ENCODE data around the gene GIT2. TPM values are rescaled to one million over a fixed set of nuclear protein-coding genes. Genes with fewer than 3 reads are reported as not detected.

The GIT2 gene
- total RNA-seq, 1 donor from 2014 or later: 89.1 TPM

DNA sequence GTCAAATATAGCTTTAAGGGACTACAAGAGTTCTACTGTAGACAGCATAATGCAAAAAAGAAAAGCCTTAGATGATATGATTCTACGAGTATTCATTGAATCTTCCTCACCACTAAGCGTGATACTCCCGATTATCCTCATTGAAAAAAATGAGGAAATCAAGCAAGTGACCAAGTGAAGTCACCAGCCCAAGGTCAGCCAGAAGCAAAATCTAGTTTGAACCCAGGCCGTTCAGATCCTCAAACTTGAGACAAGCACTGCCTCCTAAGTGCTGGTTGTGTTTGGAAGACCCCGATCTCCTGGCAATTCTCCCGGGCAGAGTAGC lies 845 bp downstream of the GIT2 start:
- Mint-ChIP-seq H3K9me3 (ENCODE audit: unreplicated experiment) (no peaks in the 10 kb centered on the region), H3K4me3 (ENCODE audit: unreplicated experiment) (peak overlapping the region; percentile 97), H3K36me3 (ENCODE audit: low read depth, unreplicated experiment) (peaks cover 25% of the 10 kb centered on the region), H3K27me3 (ENCODE audit: unreplicated experiment) (peaks cover 14% of the 10 kb centered on the region), H3K27ac (ENCODE audit: unreplicated experiment) (peak overlapping the region; percentile 83), H3K4me1 (ENCODE audit: unreplicated experiment) (peaks cover 49% of the 10 kb centered on the region)
- DNase-seq (ENCODE audit: low spot score): no peak
- TF ChIP-seq, protein P1, sequence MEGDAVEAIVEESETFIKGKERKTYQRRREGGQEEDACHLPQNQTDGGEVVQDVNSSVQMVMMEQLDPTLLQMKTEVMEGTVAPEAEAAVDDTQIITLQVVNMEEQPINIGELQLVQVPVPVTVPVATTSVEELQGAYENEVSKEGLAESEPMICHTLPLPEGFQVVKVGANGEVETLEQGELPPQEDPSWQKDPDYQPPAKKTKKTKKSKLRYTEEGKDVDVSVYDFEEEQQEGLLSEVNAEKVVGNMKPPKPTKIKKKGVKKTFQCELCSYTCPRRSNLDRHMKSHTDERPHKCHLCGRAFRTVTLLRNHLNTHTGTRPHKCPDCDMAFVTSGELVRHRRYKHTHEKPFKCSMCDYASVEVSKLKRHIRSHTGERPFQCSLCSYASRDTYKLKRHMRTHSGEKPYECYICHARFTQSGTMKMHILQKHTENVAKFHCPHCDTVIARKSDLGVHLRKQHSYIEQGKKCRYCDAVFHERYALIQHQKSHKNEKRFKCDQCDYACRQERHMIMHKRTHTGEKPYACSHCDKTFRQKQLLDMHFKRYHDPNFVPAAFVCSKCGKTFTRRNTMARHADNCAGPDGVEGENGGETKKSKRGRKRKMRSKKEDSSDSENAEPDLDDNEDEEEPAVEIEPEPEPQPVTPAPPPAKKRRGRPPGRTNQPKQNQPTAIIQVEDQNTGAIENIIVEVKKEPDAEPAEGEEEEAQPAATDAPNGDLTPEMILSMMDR (IDR thresholded peaks at IDR 0.05; ENCODE audit: unreplicated experiment): no peak

DNA sequence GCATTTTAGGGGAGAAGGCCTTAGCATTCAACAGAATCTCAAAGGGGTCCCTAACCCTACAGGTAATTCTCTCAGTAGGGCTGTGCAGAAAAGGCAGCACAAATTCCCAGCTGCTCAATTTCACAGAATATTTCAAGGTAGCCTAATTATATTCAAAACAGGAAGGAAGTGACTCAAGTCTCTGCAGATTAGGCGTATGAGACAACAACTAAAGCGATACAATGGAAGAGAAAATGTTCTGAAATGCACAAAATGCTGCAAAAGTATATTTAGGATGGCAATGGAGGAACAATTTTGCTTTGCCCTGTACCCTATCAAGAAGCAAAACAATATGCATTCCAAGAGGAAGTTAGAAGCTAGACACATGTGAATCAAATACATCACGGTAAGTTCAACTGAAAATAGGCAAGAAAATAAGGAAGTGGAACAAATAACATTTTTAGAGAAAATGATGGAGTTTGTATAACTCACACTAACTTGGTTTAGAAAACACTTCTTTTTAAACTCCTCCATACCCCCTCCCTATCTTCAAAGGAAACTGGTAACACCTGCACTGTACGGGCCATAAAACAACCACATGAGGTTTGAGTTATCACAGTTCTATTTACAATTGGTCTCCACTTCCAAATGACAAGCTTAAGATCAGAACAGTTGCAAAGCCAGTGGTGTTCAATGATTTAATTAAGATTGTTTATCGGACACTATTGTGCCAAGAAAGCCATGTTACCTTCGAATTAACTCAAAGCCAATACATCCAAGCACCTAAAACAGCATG lies 1.6 kb downstream of the GIT2 start:
- no peaks in the 10 kb centered on the region for H3K9me3 Mint-ChIP-seq (ENCODE audit: unreplicated experiment)
- peak overlapping the region; percentile 97 for H3K4me3 Mint-ChIP-seq (ENCODE audit: unreplicated experiment)
- H3K36me3 Mint-ChIP-seq (ENCODE audit: low read depth, unreplicated experiment): peaks cover 21% of the 10 kb centered on the region
- peak overlapping the region; percentile 39 for H3K27ac Mint-ChIP-seq (ENCODE audit: unreplicated experiment)
- peaks cover 9% of the 10 kb centered on the region for H3K27me3 Mint-ChIP-seq (ENCODE audit: unreplicated experiment)
- TF ChIP-seq, protein P1 (IDR thresholded peaks at IDR 0.05; ENCODE audit: unreplicated experiment): no peak
- peaks cover 48% of the 10 kb centered on the region for H3K4me1 Mint-ChIP-seq (ENCODE audit: unreplicated experiment)
- no peak for DNase-seq (ENCODE audit: low spot score)

DNA sequence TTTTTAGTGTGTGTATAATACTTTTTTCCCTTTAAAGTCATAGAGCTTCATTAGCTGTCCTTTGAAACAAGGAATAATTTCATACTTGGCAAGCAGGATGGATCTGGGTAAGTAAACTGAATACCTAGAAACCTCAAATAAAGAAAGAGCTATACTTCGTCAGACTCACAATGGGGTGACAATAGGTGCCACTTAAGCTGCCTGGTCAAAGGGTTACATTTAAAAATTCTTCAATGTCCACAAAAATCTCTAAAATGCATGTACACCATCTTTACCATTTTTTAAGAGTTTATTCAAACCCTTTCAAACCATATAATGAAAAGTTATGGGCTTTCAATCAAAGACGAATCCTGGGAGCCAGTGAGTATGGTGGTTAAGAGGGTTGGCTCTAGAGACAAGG lies 3.1 kb downstream of the GIT2 start:
- H3K36me3 Mint-ChIP-seq (ENCODE audit: low read depth, unreplicated experiment): peaks cover 20% of the 10 kb centered on the region
- no peaks in the 10 kb centered on the region for H3K9me3 Mint-ChIP-seq (ENCODE audit: unreplicated experiment)
- H3K27ac Mint-ChIP-seq (ENCODE audit: unreplicated experiment): no peak overlapping the region
- H3K4me3 Mint-ChIP-seq (ENCODE audit: unreplicated experiment): peak overlapping the region; percentile 5
- peaks cover 49% of the 10 kb centered on the region for H3K4me1 Mint-ChIP-seq (ENCODE audit: unreplicated experiment)
- TF ChIP-seq, protein P1 (IDR thresholded peaks at IDR 0.05; ENCODE audit: unreplicated experiment): no peak
- H3K27me3 Mint-ChIP-seq (ENCODE audit: unreplicated experiment): peaks cover 9% of the 10 kb centered on the region
- no peak for DNase-seq (ENCODE audit: low spot score)

DNA sequence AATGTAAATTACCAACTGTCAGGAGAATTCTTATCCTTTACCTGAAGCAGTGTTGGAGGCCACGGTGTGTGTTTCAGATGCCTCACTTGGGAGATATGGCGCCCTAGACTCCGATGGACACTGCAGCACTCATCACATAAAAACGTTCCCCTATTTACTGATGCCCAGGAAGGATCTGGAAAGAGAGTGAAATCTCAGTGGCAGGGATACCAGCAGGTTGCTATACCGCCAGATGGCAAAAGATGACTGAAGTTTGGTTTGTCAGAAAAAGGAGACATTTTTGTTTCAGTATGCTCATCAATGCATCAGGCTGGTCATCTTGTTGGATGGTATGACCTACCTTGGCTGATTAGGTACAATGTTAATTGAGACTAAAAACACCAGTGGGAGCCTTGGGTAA lies 4.6 kb downstream of the GIT2 start:
- H3K9me3 Mint-ChIP-seq (ENCODE audit: unreplicated experiment): no peaks in the 10 kb centered on the region
- H3K27me3 Mint-ChIP-seq (ENCODE audit: unreplicated experiment): peaks cover 7% of the 10 kb centered on the region
- DNase-seq (ENCODE audit: low spot score): no peak
- peaks cover 18% of the 10 kb centered on the region for H3K36me3 Mint-ChIP-seq (ENCODE audit: low read depth, unreplicated experiment)
- H3K4me3 Mint-ChIP-seq (ENCODE audit: unreplicated experiment): peak overlapping the region; percentile 33
- H3K27ac Mint-ChIP-seq (ENCODE audit: unreplicated experiment): no peak overlapping the region
- H3K4me1 Mint-ChIP-seq (ENCODE audit: unreplicated experiment): peaks cover 45% of the 10 kb centered on the region
- TF ChIP-seq, protein P1 (IDR thresholded peaks at IDR 0.05; ENCODE audit: unreplicated experiment): no peak

DNA sequence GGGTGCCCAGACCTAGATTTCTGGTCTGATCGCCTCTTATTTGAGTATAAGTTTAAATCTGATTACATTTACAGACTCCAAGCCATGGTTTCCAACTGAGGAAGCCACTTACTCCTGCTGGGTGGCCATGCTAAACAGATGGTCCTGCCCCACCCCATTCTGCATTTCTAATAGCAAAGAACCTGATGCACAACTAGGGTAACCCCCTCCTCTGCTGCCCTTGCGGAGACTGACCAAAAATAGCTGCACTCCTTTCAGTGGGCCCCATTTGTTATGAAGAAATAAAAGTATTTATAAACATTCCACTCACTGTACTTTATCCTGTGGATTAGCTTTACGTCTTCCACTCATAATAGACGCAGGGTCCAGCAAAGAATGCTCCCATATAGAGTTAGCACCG lies 6.8 kb downstream of the GIT2 start:
- Mint-ChIP-seq H3K27ac (ENCODE audit: unreplicated experiment) (peak overlapping the region; percentile 91), H3K4me3 (ENCODE audit: unreplicated experiment) (peak overlapping the region; percentile 27), H3K4me1 (ENCODE audit: unreplicated experiment) (peaks cover 32% of the 10 kb centered on the region), H3K36me3 (ENCODE audit: low read depth, unreplicated experiment) (peaks cover 19% of the 10 kb centered on the region), H3K9me3 (ENCODE audit: unreplicated experiment) (no peaks in the 10 kb centered on the region), H3K27me3 (ENCODE audit: unreplicated experiment) (no peaks in the 10 kb centered on the region)
- no peak for DNase-seq (ENCODE audit: low spot score)
- TF ChIP-seq, protein P1 (IDR thresholded peaks at IDR 0.05; ENCODE audit: unreplicated experiment): no peak
